Loucy (cell line): ENCODE data around the gene TCF7.

Source experiments
- CTCF ChIP-seq: fragments of 200-600 bp; sonication (generic); conservative IDR thresholded peaks from 2 replicates; pipeline ENCODE4 v1.5.1; 2014; ENCODE audit warnings: mild to moderate bottlenecking, antibody characterized with exemption, low read length
- EZH2phosphoT487 ChIP-seq: fragments of 200-600 bp; IDR thresholded peaks from 2 replicates; pipeline ENCODE4 v1.6.1; 2018; ENCODE audit warnings: antibody characterized with exemption, mild to moderate bottlenecking, moderate library complexity, borderline replicate concordance

GRCh38 chr5:134142052-134142451, 27.6 kb downstream of the TCF7 start:
- TF ChIP-seq CTCF = no peak
- TF ChIP-seq EZH2phosphoT487 = no peak
